ELF-1 (cell line): Measurements from ENCODE around the gene MAN2C1.
"Not testable (repeated sequence)": the region's sequence is repeated elsewhere in the genome, so short reads cannot be mapped to it uniquely, and the experiment has no call there.

Source experiments
- DNase-seq: peaks from one replicate; pipeline ENCODE4 v3.0.0-alpha.2; 2016; ENCODE audit warnings: low read depth, low spot score

Gene MAN2C1

GRCh38 chr15:75367913-75368688 is at the start of gene MAN2C1:
TSS of gene MAN2C1 (minus strand) at chr15:75368607. CDS start at chr15:75368583, 24 bp downstream.
- DNase-seq, result peak; percentile 98

GRCh38 chr15:75416584-75416983 is 48.2 kb upstream of the MAN2C1 start:
- DNase-seq, result no peak

- DNase-seq, result no peak
Observed at GRCh38 chr15:75410196-75410595, 41.8 kb upstream of the MAN2C1 start.

GRCh38 chr15:75407083-75407482 is 38.7 kb upstream of the MAN2C1 start:
- no peak for DNase-seq

- no peak for DNase-seq
Observed at GRCh38 chr15:75403892-75404291, 35.5 kb upstream of the MAN2C1 start.

- no peak for DNase-seq
Observed at GRCh38 chr15:75397494-75397893, 29.1 kb upstream of the MAN2C1 start.

GRCh38 chr15:75389791-75390382 is 21.5 kb upstream of the MAN2C1 start:
- DNase-seq, result no peak

- not testable (repeated sequence) for DNase-seq
Observed at GRCh38 chr15:75383986-75384385, 15.6 kb upstream of the MAN2C1 start.

- no peak for DNase-seq
Observed at GRCh38 chr15:75380773-75381172, 12.4 kb upstream of the MAN2C1 start.

GRCh38 chr15:75371901-75372688 is 3.7 kb upstream of the MAN2C1 start:
- DNase-seq, result no peak

- DNase-seq, result no peak
Observed at GRCh38 chr15:75371486-75371885, 3.1 kb upstream of the MAN2C1 start.

GRCh38 chr15:75369897-75370581 is 1.6 kb upstream of the MAN2C1 start:
- no peak for DNase-seq

- no peak for DNase-seq
Observed at GRCh38 chr15:75368689-75369239, 357 bp upstream of the MAN2C1 start.

GRCh38 chr15:75367406-75367912 is 948 bp downstream of the MAN2C1 start:
- no peak for DNase-seq

- no peak for DNase-seq
Observed at GRCh38 chr15:75367006-75367405, 1.4 kb downstream of the MAN2C1 start.

- no peak for DNase-seq
Observed at GRCh38 chr15:75366163-75366562, 2.2 kb downstream of the MAN2C1 start.

- no peak for DNase-seq
Observed at GRCh38 chr15:75364881-75365280, 3.5 kb downstream of the MAN2C1 start.

- DNase-seq, result no peak
Observed at GRCh38 chr15:75363786-75364185, 4.6 kb downstream of the MAN2C1 start.

- DNase-seq, result no peak
Observed at GRCh38 chr15:75362642-75363249, 5.7 kb downstream of the MAN2C1 start.

GRCh38 chr15:75361989-75362641 is 6.3 kb downstream of the MAN2C1 start:
- DNase-seq, result no peak
